GM12878 (cell line): ENCODE results near the gene DOCK1. TPM values are rescaled to one million over a fixed set of nuclear protein-coding genes. Genes with fewer than 3 reads are reported as not detected.

ENCODE experiments used
- ATAC-seq: fragments of 200-7000 bp; cut with Tn5 transposase; 3 replicates; pipeline ENCODE4 v1.9.1; 2020; ENCODE audit warnings: mild to moderate bottlenecking, moderate library complexity
- BruUV-seq: library from RNA; stranded (reverse); fragments of 400-500 nt; replicated peaks from 2 replicates; lab custom pipeline; 2021; lab: Mats Ljungman, UMichigan
- CTCF ChIA-PET: fragments of 300-600 bp; sonication (Branson Sonifier 250); formaldehyde crosslinking; extraction: SDS; loops from one replicate; lab custom pipeline; 2021; ENCODE audit warnings: inconsistent platforms; lab: Yijun Ruan, JAX
- POLR2A ChIA-PET: fragments of 350-600 bp; formaldehyde crosslinking; extraction: SDS; loops from one replicate; lab custom pipeline; 2021; ENCODE audit warnings: inconsistent platforms; lab: Charles Lee
- RAD21 ChIA-PET: fragments of 300-600 bp; sonication (Branson Sonifier 250); formaldehyde crosslinking; loops from one replicate; lab custom pipeline; 2023; ENCODE audit warnings: antibody characterized with exemption; ENCODE audit not compliant: unreplicated experiment; lab: Charles Lee
- SMC1A ChIA-PET: fragments of 300-600 bp; sonication (Branson Sonifier 250); formaldehyde crosslinking; loops from one replicate; lab custom pipeline; 2023; ENCODE audit not compliant: unreplicated experiment, uncharacterized antibody; lab: Charles Lee
- DNase-seq: peaks from one replicate; pipeline ENCODE4 v3.0.0-alpha.2; 2011; ENCODE audit warnings: low read depth, low spot score
- FAIRE-seq: peaks from 3 replicates; lab custom pipeline; 2011; peaks lifted over from hg19 to GRCh38; lab: Jason Lieb, UNC
- H2AFZ ChIP-seq: 2 replicates; pipeline ENCODE4 v1.6.0; 2011; ENCODE audit warnings: low read depth, low read length, control low read depth; ENCODE audit not compliant: control insufficient read depth
- H3K27ac ChIP-seq: 2 replicates; pipeline ENCODE4 v1.5.1; 2011; ENCODE audit warnings: control low read depth; ENCODE audit not compliant: control insufficient read depth, insufficient read depth
- H3K27me3 ChIP-seq, 2 experiments: replicated peaks in 1 of 2; 2 replicates each; pipeline versions ENCODE4 v1.6.0 to v1.6.1; 2011; ENCODE audit warnings: low read length in 1 of 2; ENCODE audit not compliant: control insufficient read depth in 2 of 2, insufficient read depth in 2 of 2
- H3K36me3 ChIP-seq, 2 experiments: 2 replicates each; pipeline ENCODE4 v1.5.1; 2011; ENCODE audit warnings: low read length in 1 of 2; ENCODE audit not compliant: control insufficient read depth in 2 of 2, insufficient read depth in 2 of 2
- H3K4me1 ChIP-seq: 2 replicates; pipeline ENCODE4 v1.6.1; 2011; ENCODE audit warnings: mild to moderate bottlenecking, low read length, moderate library complexity, mixed read lengths; ENCODE audit not compliant: control insufficient read depth, insufficient read depth
- H3K4me2 ChIP-seq: 2 replicates; pipeline ENCODE4 v1.6.0; 2011; ENCODE audit warnings: control low read depth; ENCODE audit not compliant: control insufficient read depth, insufficient read depth
- H3K4me3 ChIP-seq: fragments of 200-600 bp; sonication (generic); 2 replicates; pipeline ENCODE4 v1.5.1; 2016
- H3K79me2 ChIP-seq: 2 replicates; pipeline ENCODE4 v1.6.0; 2011; ENCODE audit warnings: low read length; ENCODE audit not compliant: control insufficient read depth, insufficient read depth
- H3K9ac ChIP-seq: 2 replicates; pipeline ENCODE4 v1.8.0; 2011; ENCODE audit warnings: low read length, control low read depth, mixed read lengths; ENCODE audit not compliant: control insufficient read depth, insufficient read depth
- H3K9me3 ChIP-seq: replicated peaks from 3 replicates; pipeline ENCODE4 v1.5.1; 2011; ENCODE audit warnings: mild to moderate bottlenecking, low read length; ENCODE audit not compliant: control insufficient read depth, insufficient read depth
- H4K20me1 ChIP-seq: 2 replicates; pipeline ENCODE4 v1.6.0; 2011; ENCODE audit not compliant: control insufficient read depth, insufficient read depth
- RAD51 ChIP-seq: fragments of 450-650 bp; IDR thresholded peaks from 2 replicates; pipeline ENCODE4 v1.6.1; 2016; ENCODE audit warnings: moderate library complexity, mild to moderate bottlenecking, inconsistent platforms
- RB1 ChIP-seq: fragments of 450-650 bp; formaldehyde crosslinking; IDR thresholded peaks from 2 replicates; pipeline ENCODE4 v1.6.1; 2017; ENCODE audit warnings: mild to moderate bottlenecking, borderline replicate concordance
- TBL1XR1 ChIP-seq: IDR thresholded peaks from 2 replicates; pipeline ENCODE4 v1.6.1; 2012; ENCODE audit warnings: low read depth, low read length, improper control_type of control experiment
- ZNF687 ChIP-seq: fragments of 450-650 bp; IDR thresholded peaks from 2 replicates; pipeline ENCODE4 v1.6.1; 2017; ENCODE audit warnings: mild to moderate bottlenecking, moderate library complexity
- WGBS: methylation state at CpG from one replicate; pipeline ENCODE4 v1.1.6; 2016; ENCODE audit warnings: low lambda C conversion rate; ENCODE audit not compliant: insufficient replicate concordance, insufficient coverage; ENCODE audit errors: missing lambda C conversion rate; 5-methylcytosine and 5-hydroxymethylcytosine counted together
- in situ Hi-C: fragments of 300-500 bp; cut with MboI; formaldehyde crosslinking; loops from 9 replicates; pipeline ENCODE4 v1.14.3; 2018; ENCODE audit warnings: mixed read lengths
- intact Hi-C: fragments of 100-400 bp; cut with micrococcal nuclease; formaldehyde crosslinking; loops from one replicate; pipeline ENCODE4 v1.14.2; 2022; ENCODE audit not compliant: unreplicated experiment
- polyA plus RNA-seq, 11 experiments: library from polyadenylated mRNA; depleted of rRNA in 4 of 11; unstranded in 6 of 11; stranded (reverse) in 5 of 11; fragments of >200 nt; fragmentation: Nextera tagmentation in 4 of 11; fragmentation: Illumina TruSeq in 1 of 11; extraction: Ambion mirVana in 4 of 11; extraction: Trizol in 1 of 11; gene quantifications; 1 replicate in 1 of 11; 2 replicates in 10 of 11; pipeline versions ENCODE4 v1.2.1 to v1.2.3, GENCODE V29; 2011 to 2016; ENCODE audit warnings: inconsistent platforms in 2 of 11, missing spikeins in 2 of 11, low read depth in 1 of 11
- total RNA-seq, 4 experiments: library from RNA; depleted of rRNA in 3 of 4; stranded (reverse); fragments of >200 nt in 3 of 4; fragmentation: Illumina TruSeq in 1 of 4; extraction: Trizol in 1 of 4; gene quantifications; 2 replicates each; pipeline versions ENCODE4 v1.2.1 to v1.2.3, GENCODE V29; 2013 to 2021

Gene DOCK1
- total and polyA plus RNA-seq, 10 of the 15 experiments (the other 5 are each of a cell fraction or from before 2014, with no cell fraction given) = 0.05 to 0.18 TPM; not detected in 8

DNA sequence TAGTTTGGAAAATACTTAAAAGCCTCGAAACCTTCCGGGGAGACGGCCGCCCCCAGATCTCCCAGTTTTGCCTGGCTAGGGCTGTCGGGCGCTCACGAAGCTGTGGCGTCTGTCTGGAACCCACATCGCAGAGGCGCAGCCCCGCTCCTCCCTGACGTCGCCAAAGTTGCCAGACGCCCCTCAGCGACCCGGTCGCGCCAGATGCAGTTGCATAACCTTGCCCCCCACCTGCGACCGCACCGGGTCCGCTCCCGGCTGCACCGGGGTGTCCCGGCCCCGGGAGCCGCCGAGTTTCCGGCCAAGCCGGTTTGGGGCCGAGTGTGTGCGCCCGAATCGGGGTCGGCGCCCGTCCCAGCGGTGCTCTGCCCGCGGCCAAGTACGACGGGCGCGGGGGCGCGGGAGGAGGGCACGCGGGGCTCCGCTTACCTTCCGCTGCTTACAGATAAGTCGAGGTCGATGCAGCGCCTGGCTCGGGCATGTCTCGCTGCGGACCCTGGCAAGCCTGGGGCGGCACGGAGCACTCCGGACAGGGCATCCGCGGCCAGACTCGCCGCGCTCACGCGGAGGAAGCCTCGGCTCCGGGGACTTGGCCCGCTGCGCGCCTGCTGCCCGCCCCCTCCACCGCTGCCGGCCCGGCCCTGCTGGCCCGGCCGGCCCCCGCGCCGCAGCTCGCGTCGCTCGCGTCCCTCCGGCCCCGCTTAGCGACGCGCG, 290.5 kb downstream of the DOCK1 start:
- CTCF ChIA-PET = no interaction called here
- BruUV-seq = no TSS peak

More for the DNA sequence above, 290.5 kb downstream of the DOCK1 start:
- ChIA-PET SMC1A (no interaction called here), RAD21 (no interaction called here), POLR2A (no interaction called here)
- intact Hi-C loops (no loop called here), in situ Hi-C loops (no loop called here)
- Histone ChIP-seq H4K20me1 (no peaks in the 10 kb centered on the region), H2AFZ (no peak overlapping the region), H3K36me3 (no peaks in the 10 kb centered on the region), H3K27ac (no peak overlapping the region), H3K27me3 (no peaks in the 10 kb centered on the region), H3K79me2 (no peaks in the 10 kb centered on the region), H3K9ac (no peak overlapping the region), H3K4me2 (no peak overlapping the region), H3K9me3 (no peaks in the 10 kb centered on the region), H3K4me3 (no peak overlapping the region), H3K4me1 (no peaks in the 10 kb centered on the region)
- TF ChIP-seq RB1 (no peak), RAD51 (no peak), ZNF687 (no peak), TBL1XR1 (no peak)
- WGBS = 68% methylated on average over 65 of the region's 91 CpGs
- DNase-seq (no peak), ATAC-seq (no peak), FAIRE-seq (no peak)
